GM23248 (cell line): ENCODE measurements around the gene MYH15.

Experiments
- EZH2 ChIP-seq: fragments of 200-600 bp; sonication (generic); IDR thresholded peaks from 2 replicates; pipeline ENCODE4 v1.6.1; 2018; ENCODE audit warnings: antibody characterized with exemption, mild to moderate bottlenecking; ENCODE audit not compliant: insufficient read depth, poor library complexity, severe bottlenecking
- EZH2phosphoT487 ChIP-seq: fragments of 200-600 bp; sonication (generic); IDR thresholded peaks from 2 replicates; pipeline ENCODE4 v1.6.1; 2018; ENCODE audit warnings: antibody characterized with exemption, moderate library complexity, mild to moderate bottlenecking, low read depth; ENCODE audit not compliant: insufficient read depth

DNA sequence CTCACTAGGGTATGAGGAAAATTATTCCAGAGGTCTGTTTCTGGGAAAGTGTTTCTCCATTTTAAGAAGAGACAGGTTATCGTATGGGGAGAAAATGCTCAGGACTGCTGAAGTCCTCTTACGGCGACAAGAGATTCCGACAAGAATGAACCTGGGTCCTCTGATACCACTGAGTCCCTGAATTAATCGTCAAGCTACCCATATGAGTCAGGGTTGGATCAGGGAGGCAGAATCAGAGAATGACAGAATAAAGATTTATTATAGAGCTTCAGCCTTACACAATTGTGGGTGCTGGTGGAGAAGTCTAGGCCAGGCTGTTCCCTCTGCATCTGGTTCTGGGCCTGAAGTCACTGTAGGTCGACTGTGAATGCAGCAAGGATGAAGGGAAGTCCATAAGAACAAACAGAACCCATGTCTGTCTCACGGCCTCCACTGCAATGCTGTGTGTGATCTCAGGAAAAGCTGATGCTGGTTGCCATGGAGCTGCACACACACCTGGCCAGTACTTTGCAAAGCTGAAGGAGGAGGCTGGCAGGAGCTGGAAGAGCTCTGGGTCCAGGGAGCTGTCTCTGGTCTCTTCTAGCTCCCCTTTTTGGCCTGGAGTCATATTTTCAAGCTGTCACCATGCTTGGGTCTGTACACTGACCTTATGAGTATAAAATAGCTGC is 130.1 kb downstream of the MYH15 start:
- TF ChIP-seq EZH2 (no peak), EZH2phosphoT487 (no peak)
